NCI-H460 (cell line): ENCODE results near the gene SLC22A23. TPM values are rescaled to one million over a fixed set of nuclear protein-coding genes. Genes with fewer than 3 reads are reported as not detected.

Experiments
- DNase-seq: peaks from one replicate; pipeline ENCODE4 v3.0.0-alpha.2; 2016; ENCODE audit warnings: low read depth; ENCODE audit errors: extremely low read depth
- total RNA-seq: library from RNA; depleted of rRNA; stranded (reverse); fragments of >200 nt; shearing (Covaris generic); gene quantifications from 2 replicates; pipeline ENCODE4 v1.2.3, GENCODE V29; 2014

SLC22A23 gene
- total RNA-seq, 1 experiment from 2014 or later, result 4.9 TPM

GRCh38 chr6:3473773-3474172 lies 16.9 kb upstream of the SLC22A23 start:
- DNase-seq, result no peak

GRCh38 chr6:3471711-3472110 lies 14.9 kb upstream of the SLC22A23 start:
- no peak for DNase-seq

- no peak for DNase-seq
Observed at GRCh38 chr6:3471286-3471685, 14.4 kb upstream of the SLC22A23 start.

- DNase-seq, result no peak
Observed at GRCh38 chr6:3468585-3468984, 11.7 kb upstream of the SLC22A23 start.

GRCh38 chr6:3467996-3468395 lies 11.1 kb upstream of the SLC22A23 start:
- DNase-seq, result no peak

- no peak for DNase-seq
Observed at GRCh38 chr6:3466488-3467219, 9.8 kb upstream of the SLC22A23 start.

GRCh38 chr6:3460253-3460652 lies 3.4 kb upstream of the SLC22A23 start:
- no peak for DNase-seq

GRCh38 chr6:3458706-3459421 lies 2.0 kb upstream of the SLC22A23 start:
- DNase-seq, result no peak

GRCh38 chr6:3457710-3458602 lies 1.1 kb upstream of the SLC22A23 start:
- no peak for DNase-seq

GRCh38 chr6:3456395-3456897 lies 404 bp downstream of the SLC22A23 start:
- no peak for DNase-seq

GRCh38 chr6:3455569-3456394 lies 1.1 kb downstream of the SLC22A23 start:
- DNase-seq, result no peak

GRCh38 chr6:3455147-3455568 lies 1.7 kb downstream of the SLC22A23 start:
- DNase-seq, result no peak

GRCh38 chr6:3454273-3455010 lies 2.4 kb downstream of the SLC22A23 start:
- DNase-seq, result no peak

- DNase-seq, result no peak
Observed at GRCh38 chr6:3453413-3454272, 3.2 kb downstream of the SLC22A23 start.

GRCh38 chr6:3451498-3451897 lies 5.4 kb downstream of the SLC22A23 start:
- no peak for DNase-seq

- no peak for DNase-seq
Observed at GRCh38 chr6:3450888-3451287, 6.0 kb downstream of the SLC22A23 start.

GRCh38 chr6:3449750-3450305 lies 7.0 kb downstream of the SLC22A23 start:
- DNase-seq, result no peak

- DNase-seq, result no peak
Observed at GRCh38 chr6:3449321-3449720, 7.5 kb downstream of the SLC22A23 start.
